Measurements from ENCODE around the gene SH3BGRL2.

The SH3BGRL2 gene

GRCh38 chr6:79602859-79603258 is 28.3 kb upstream of the SH3BGRL2 start:
- DNase-seq (ENCODE audit: low read depth in 1 of 2, low spot score in 1 of 2), result no peak
- H3K27ac ChIP-seq (replicated peaks), result no peak overlapping the region
- no peaks in the 10 kb centered on the region for H3K27me3 ChIP-seq (ENCODE audit: insufficient read depth, poor library complexity, severe bottlenecking)
- no peak overlapping the region for H3K4me3 ChIP-seq (replicated peaks; ENCODE audit: insufficient read depth, low read length)
- TF ChIP-seq, protein P1, sequence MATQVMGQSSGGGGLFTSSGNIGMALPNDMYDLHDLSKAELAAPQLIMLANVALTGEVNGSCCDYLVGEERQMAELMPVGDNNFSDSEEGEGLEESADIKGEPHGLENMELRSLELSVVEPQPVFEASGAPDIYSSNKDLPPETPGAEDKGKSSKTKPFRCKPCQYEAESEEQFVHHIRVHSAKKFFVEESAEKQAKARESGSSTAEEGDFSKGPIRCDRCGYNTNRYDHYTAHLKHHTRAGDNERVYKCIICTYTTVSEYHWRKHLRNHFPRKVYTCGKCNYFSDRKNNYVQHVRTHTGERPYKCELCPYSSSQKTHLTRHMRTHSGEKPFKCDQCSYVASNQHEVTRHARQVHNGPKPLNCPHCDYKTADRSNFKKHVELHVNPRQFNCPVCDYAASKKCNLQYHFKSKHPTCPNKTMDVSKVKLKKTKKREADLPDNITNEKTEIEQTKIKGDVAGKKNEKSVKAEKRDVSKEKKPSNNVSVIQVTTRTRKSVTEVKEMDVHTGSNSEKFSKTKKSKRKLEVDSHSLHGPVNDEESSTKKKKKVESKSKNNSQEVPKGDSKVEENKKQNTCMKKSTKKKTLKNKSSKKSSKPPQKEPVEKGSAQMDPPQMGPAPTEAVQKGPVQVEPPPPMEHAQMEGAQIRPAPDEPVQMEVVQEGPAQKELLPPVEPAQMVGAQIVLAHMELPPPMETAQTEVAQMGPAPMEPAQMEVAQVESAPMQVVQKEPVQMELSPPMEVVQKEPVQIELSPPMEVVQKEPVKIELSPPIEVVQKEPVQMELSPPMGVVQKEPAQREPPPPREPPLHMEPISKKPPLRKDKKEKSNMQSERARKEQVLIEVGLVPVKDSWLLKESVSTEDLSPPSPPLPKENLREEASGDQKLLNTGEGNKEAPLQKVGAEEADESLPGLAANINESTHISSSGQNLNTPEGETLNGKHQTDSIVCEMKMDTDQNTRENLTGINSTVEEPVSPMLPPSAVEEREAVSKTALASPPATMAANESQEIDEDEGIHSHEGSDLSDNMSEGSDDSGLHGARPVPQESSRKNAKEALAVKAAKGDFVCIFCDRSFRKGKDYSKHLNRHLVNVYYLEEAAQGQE (IDR thresholded peaks at IDR 0.05; ENCODE audit: insufficient replicate concordance, low read depth), result no peak
- TF ChIP-seq GABPA (IDR thresholded peaks at IDR 0.05; ENCODE audit: low read depth) (no peak), POLR2AphosphoS5 (IDR thresholded peaks at IDR 0.05; ENCODE audit: low read depth) (no peak), CTCF (IDR thresholded peaks at IDR 0.05; ENCODE audit: insufficient read depth, low read length) (no peak), SPI1 (IDR thresholded peaks at IDR 0.05; ENCODE audit: borderline replicate concordance, low read depth) (no peak)

GRCh38 chr6:79604583-79605037 is 26.5 kb upstream of the SH3BGRL2 start:
- TF ChIP-seq GABPA (IDR thresholded peaks at IDR 0.05; ENCODE audit: low read depth) (no peak), SPI1 (IDR thresholded peaks at IDR 0.05; ENCODE audit: borderline replicate concordance, low read depth) (no peak), POLR2AphosphoS5 (IDR thresholded peaks at IDR 0.05; ENCODE audit: low read depth) (no peak), CTCF (IDR thresholded peaks at IDR 0.05; ENCODE audit: insufficient read depth, low read length) (no peak)
- TF ChIP-seq, protein P1 (IDR thresholded peaks at IDR 0.05; ENCODE audit: insufficient replicate concordance, low read depth), result no peak
- no peak for DNase-seq (ENCODE audit: low read depth in 1 of 2, low spot score in 1 of 2)
- no peaks in the 10 kb centered on the region for H3K27me3 ChIP-seq (ENCODE audit: insufficient read depth, poor library complexity, severe bottlenecking)
- no peak overlapping the region for H3K27ac ChIP-seq (replicated peaks)
- no peak overlapping the region for H3K4me3 ChIP-seq (replicated peaks; ENCODE audit: insufficient read depth, low read length)

GRCh38 chr6:79605061-79605460 is 26.1 kb upstream of the SH3BGRL2 start:
- Histone ChIP-seq H3K4me3 (replicated peaks; ENCODE audit: insufficient read depth, low read length) (no peak overlapping the region), H3K27me3 (ENCODE audit: insufficient read depth, poor library complexity, severe bottlenecking) (no peaks in the 10 kb centered on the region), H3K27ac (replicated peaks) (no peak overlapping the region)
- TF ChIP-seq, protein P1 (IDR thresholded peaks at IDR 0.05; ENCODE audit: insufficient replicate concordance, low read depth), result no peak
- no peak for TF ChIP-seq SPI1 (IDR thresholded peaks at IDR 0.05; ENCODE audit: borderline replicate concordance, low read depth)
- no peak for TF ChIP-seq CTCF (IDR thresholded peaks at IDR 0.05; ENCODE audit: insufficient read depth, low read length)
- no peak for TF ChIP-seq POLR2AphosphoS5 (IDR thresholded peaks at IDR 0.05; ENCODE audit: low read depth)
- no peak for TF ChIP-seq GABPA (IDR thresholded peaks at IDR 0.05; ENCODE audit: low read depth)
- DNase-seq (ENCODE audit: low read depth in 1 of 2, low spot score in 1 of 2), result no peak
